DMS53 treated with DMSO at 0.1 percent for 48 hours (cell line): ENCODE measurements around the gene NRIP2.

Experiments used
- DNase-seq: peaks from one replicate; lab custom pipeline; 2025; ENCODE audit not compliant: unreplicated experiment; lab: John Stamatoyannopoulos, UW

NRIP2 gene

GRCh38 chr12:2776129-2776806, 58.6 kb downstream of the NRIP2 start:
- no peak for DNase-seq

GRCh38 chr12:2775431-2775830, 59.4 kb downstream of the NRIP2 start:
- no peak for DNase-seq
